T-cell (primary cell): ENCODE data around the gene DEXI. TPM values are rescaled to one million over a fixed set of nuclear protein-coding genes. Genes with fewer than 3 reads are reported as not detected.

Experiments used
- ATAC-seq, 4 experiments: fragments of 200-7000 bp in 3 of 4; fragments of 150-1000 bp in 1 of 4; cut with Tn5 transposase; replicated peaks in 1 of 4; 1 replicate in 3 of 4; 2 replicates in 1 of 4; pipeline ENCODE4 v1.10.0; 2021; ENCODE audit warnings: moderate library complexity in 3 of 4, mild to moderate bottlenecking in 2 of 4, moderate number of reproducible peaks in 1 of 4
- CTCF ChIA-PET, 2 donors: fragments of 300-600 bp; sonication (Branson Sonifier 250); formaldehyde crosslinking; loops; one replicate each; lab custom pipeline; 2022; ENCODE audit warnings: antibody characterized with exemption in 2 of 2; lab: Charles Lee
- POLR2A ChIA-PET, 2 donors: fragments of 300-600 bp; sonication (Branson Sonifier 250); formaldehyde crosslinking; loops; one replicate each; lab custom pipeline; 2022; ENCODE audit warnings: antibody characterized with exemption in 2 of 2; lab: Charles Lee
- DNase-seq, 35 experiments: peaks; one replicate each; pipeline versions ENCODE4 v3.0.0 to v3.0.0-alpha.2; 2013 to 2023
- H3K27ac ChIP-seq: one replicate; pipeline ENCODE4 v1.5.1; 2013; ENCODE audit warnings: low read length
- H3K27me3 ChIP-seq, 2 experiments: replicated peaks in 1 of 2; 1 replicate in 1 of 2; 2 replicates in 1 of 2; pipeline versions ENCODE4 v1.6.1 to v1.7.0; 2013; ENCODE audit warnings: low read length in 1 of 2, mixed read lengths in 1 of 2; ENCODE audit not compliant: control insufficient read depth in 2 of 2, insufficient read depth in 2 of 2; ENCODE audit errors: extremely low read depth in 1 of 2
- H3K36me3 ChIP-seq, 2 donors: 1 replicate in 1 of 2; 2 replicates in 1 of 2; pipeline versions ENCODE4 v1.6.1 to v1.7.0; 2013; ENCODE audit warnings: low read length in 1 of 2; ENCODE audit not compliant: control insufficient read depth in 2 of 2, insufficient read depth in 1 of 2; ENCODE audit errors: extremely low read depth in 1 of 2
- H3K4me1 ChIP-seq, 2 experiments: 1 replicate in 1 of 2; 2 replicates in 1 of 2; pipeline versions ENCODE4 v1.6.1 to v1.7.0; 2013; ENCODE audit warnings: low read length in 2 of 2, mixed read lengths in 1 of 2; ENCODE audit not compliant: insufficient read depth in 2 of 2, control insufficient read depth in 1 of 2; ENCODE audit errors: extremely low read depth in 1 of 2
- H3K4me3 ChIP-seq, 2 donors: 1 replicate in 1 of 2; 2 replicates in 1 of 2; pipeline versions ENCODE4 v1.5.1 to v1.7.0; 2013; ENCODE audit warnings: mild to moderate bottlenecking in 2 of 2, low read length in 1 of 2, moderate library complexity in 1 of 2; ENCODE audit not compliant: control insufficient read depth in 1 of 2; ENCODE audit errors: extremely low read depth in 1 of 2
- H3K9me3 ChIP-seq: 2 replicates; pipeline ENCODE4 v1.7.0; 2013
- H3K27ac Mint-ChIP-seq, 2 donors: one replicate each; pipeline ENCODE4 v1.8.0; 2020 to 2021; ENCODE audit warnings: mild to moderate bottlenecking in 2 of 2, mixed read lengths in 2 of 2
- H3K27me3 Mint-ChIP-seq, 2 donors: one replicate each; pipeline ENCODE4 v1.8.0; 2021 to 2022; ENCODE audit warnings: mixed read lengths in 2 of 2
- H3K36me3 Mint-ChIP-seq: one replicate; pipeline ENCODE4 v1.8.0; 2021; ENCODE audit warnings: mixed read lengths
- H3K4me1 Mint-ChIP-seq, 3 donors: one replicate each; pipeline ENCODE4 v1.8.0; 2020 to 2022; ENCODE audit warnings: mixed read lengths in 3 of 3, mild to moderate bottlenecking in 1 of 3
- H3K4me3 Mint-ChIP-seq, 3 donors: one replicate each; pipeline ENCODE4 v1.8.0; 2020 to 2022; ENCODE audit warnings: mild to moderate bottlenecking in 3 of 3, mixed read lengths in 3 of 3, moderate library complexity in 3 of 3
- H3K9me3 Mint-ChIP-seq, 3 donors: one replicate each; pipeline ENCODE4 v1.8.0; 2020 to 2022; ENCODE audit warnings: mixed read lengths in 3 of 3
- WGBS: methylation state at CpG from one replicate; pipeline ENCODE4 v1.1.5; 2013; ENCODE audit warnings: missing lambda C conversion rate; ENCODE audit not compliant: insufficient coverage; 5-methylcytosine and 5-hydroxymethylcytosine counted together
- total RNA-seq, 35 experiments: library from RNA in 6 of 35; stranded (reverse) in 6 of 35; fragments of 120-200 nt in 1 of 35; gene quantifications; one replicate each; pipeline versions ENCODE4 v1.2.1 to v1.2.4 and lab custom pipeline; 2013 to 2026

Gene DEXI
- total RNA-seq, 5 donors from 2014 or later (not counting 1 experiment from before 2014, with no cell fraction given) = 12.2 to 39.8 (median 34.1) TPM

DNA sequence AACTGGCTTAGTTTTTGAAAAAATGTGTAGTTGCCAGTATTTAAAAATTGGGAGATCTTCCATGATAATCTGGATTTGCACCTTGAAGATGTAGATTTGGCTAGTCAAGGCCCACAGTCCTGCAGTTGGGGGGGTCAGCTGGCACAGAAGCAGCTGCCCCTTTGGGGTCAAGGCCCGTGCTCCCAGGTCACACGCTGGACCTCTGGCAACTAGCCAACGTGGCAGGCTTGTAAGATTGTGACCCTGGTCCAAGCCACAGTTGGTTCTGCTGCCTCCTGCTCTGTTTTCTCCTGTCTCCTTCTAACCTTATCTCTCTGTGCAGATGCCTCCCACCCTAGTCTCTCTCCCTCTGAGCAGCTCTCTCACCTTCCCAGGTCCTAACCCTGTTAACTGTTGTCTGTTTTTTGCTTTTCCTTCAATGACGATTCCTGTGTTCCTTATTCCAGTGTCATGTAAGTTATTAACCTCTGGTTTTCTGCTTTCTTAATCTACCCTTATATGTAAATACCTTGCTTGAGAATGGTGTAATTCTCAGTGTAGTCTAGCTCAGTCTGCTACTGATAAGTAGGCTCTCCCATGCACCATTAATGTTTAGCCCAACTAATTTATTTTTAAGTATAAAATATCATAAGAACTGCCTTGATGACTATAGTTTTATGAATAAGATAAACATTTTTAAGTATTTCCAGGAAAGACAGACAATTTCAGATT lies 30.0 kb upstream of the DEXI start:
- POLR2A ChIA-PET = no interaction called here
- no peaks in the 10 kb centered on the region for H3K9me3 ChIP-seq
- Mint-ChIP-seq H3K36me3 (peaks cover 30% of the 10 kb centered on the region), H3K9me3 (no peaks in the 10 kb centered on the region), H3K27me3 (no peaks in the 10 kb centered on the region), H3K4me3 (no peak overlapping the region), H3K27ac (no peak overlapping the region), H3K4me1 (peaks cover 20 to 27% (median 21%) of the 10 kb centered on the region in 3 donors)
- no peaks in the 10 kb centered on the region for H3K27me3 ChIP-seq
- CTCF ChIA-PET = interaction anchor here (0.6 to 1.2 kb wide), 5 partner anchors 22 to 600 kb away, joined by 3 read pairs; partner anchors contain the start of gene SOCS1 (in 1 of the 2)
- peaks cover 4 to 15% of the 10 kb centered on the region in 2 experiments for H3K4me1 ChIP-seq
- DNase-seq = no peak
- 69% methylated on average over 3 of the region's 4 CpGs for WGBS
- no peak for ATAC-seq
- no peak overlapping the region for H3K4me3 ChIP-seq
- H3K36me3 ChIP-seq = peaks cover 6 to 41% of the 10 kb centered on the region in 2 donors
- H3K27ac ChIP-seq = no peak overlapping the region

DNA sequence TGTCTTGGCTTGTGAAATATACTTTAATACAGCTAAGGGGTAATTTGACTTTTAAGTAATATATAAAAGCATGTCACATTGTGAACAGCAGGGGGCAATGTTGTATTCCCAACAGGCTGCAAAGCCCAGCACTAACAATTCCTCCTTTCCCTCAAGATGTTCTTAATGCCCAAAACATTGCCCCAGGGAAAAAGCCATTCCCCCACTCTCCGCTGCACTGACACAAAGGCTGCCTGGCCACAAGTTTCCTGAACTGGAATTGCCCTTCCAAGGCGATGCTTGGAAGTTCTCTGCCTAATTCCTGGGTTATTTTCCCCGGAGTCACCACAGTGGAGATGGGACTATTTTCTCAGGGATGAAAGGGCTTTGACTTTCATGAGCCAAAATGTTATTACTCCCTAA lies 29.3 kb upstream of the DEXI start:
- Histone ChIP-seq H3K27ac (no peak overlapping the region), H3K9me3 (no peaks in the 10 kb centered on the region), H3K4me3 (no peak overlapping the region), H3K36me3 (peaks cover 6 to 45% of the 10 kb centered on the region in 2 donors), H3K27me3 (no peaks in the 10 kb centered on the region), H3K4me1 (peaks cover 4 to 15% of the 10 kb centered on the region in 2 experiments)
- no peaks in the 10 kb centered on the region for H3K27me3 Mint-ChIP-seq
- DNase-seq = peak in 11 of 35 experiments; percentile 12 to 78 (median 21)
- POLR2A ChIA-PET = interaction anchor here (0.6 kb wide), 2 partner anchors 27 to 285 kb away, joined by 3 read pairs; no protein-coding TSS in a partner anchor
- no peak overlapping the region for H3K4me3 Mint-ChIP-seq
- 67% methylated on average over 1 of the region's 3 CpGs for WGBS
- CTCF ChIA-PET = interaction anchor here (0.6 to 1.2 kb wide), 11 partner anchors 11 to 402 kb away, joined by 3 to 6 read pairs (median 3); partner anchors contain the start of gene SOCS1 (in 1 of the 2)
- peaks cover 20 to 26% (median 23%) of the 10 kb centered on the region in 3 donors for H3K4me1 Mint-ChIP-seq
- no peaks in the 10 kb centered on the region for H3K9me3 Mint-ChIP-seq
- no peak overlapping the region for H3K27ac Mint-ChIP-seq
- H3K36me3 Mint-ChIP-seq = peaks cover 35% of the 10 kb centered on the region
- peak in 1 of 4 experiments; percentile 45 for ATAC-seq

DNA sequence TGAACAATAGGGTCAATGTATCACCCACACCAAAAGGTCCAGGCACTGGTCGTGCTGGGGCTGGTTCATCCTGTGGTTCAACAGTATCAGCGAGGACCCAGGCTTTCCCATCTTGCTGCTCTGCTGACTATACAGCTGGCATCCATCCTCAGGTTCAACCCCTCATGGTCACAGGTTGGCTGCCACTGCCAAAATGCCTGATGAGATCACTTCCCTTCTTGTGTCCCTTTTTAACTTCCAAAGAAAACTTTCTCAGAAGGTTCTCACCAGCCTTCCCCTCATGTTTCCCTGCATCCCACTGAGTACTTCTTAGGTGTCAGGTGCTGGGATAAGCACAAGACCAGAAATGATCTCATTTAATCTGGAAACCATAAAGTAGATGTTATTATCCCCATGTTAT lies 27.8 kb upstream of the DEXI start:
- 94% methylated on average over 2 of the region's 2 CpGs for WGBS
- H3K4me1 Mint-ChIP-seq = peaks cover 35 to 37% (median 35%) of the 10 kb centered on the region in 3 donors
- H3K36me3 Mint-ChIP-seq = peaks cover 39% of the 10 kb centered on the region
- H3K27me3 ChIP-seq = no peaks in the 10 kb centered on the region
- DNase-seq = no peak
- H3K9me3 Mint-ChIP-seq = no peaks in the 10 kb centered on the region
- ATAC-seq = no peak
- no peak overlapping the region for H3K4me3 ChIP-seq
- no peaks in the 10 kb centered on the region for H3K9me3 ChIP-seq
- no peak overlapping the region for H3K4me3 Mint-ChIP-seq
- ChIA-PET CTCF (interaction anchor here (0.6 to 0.7 kb wide), 2 partner anchors 126 to 398 kb away, joined by 4 read pairs; no protein-coding TSS in a partner anchor), POLR2A (interaction anchor here in 1 of 2 donors (0.5 kb wide), 1 partner anchor 705 kb away, joined by 8 read pairs; no protein-coding TSS in a partner anchor)
- H3K27me3 Mint-ChIP-seq = no peaks in the 10 kb centered on the region
- no peak overlapping the region for H3K27ac ChIP-seq
- peaks cover 6 to 44% of the 10 kb centered on the region in 2 donors for H3K36me3 ChIP-seq
- peaks cover 4 to 23% of the 10 kb centered on the region in 2 experiments for H3K4me1 ChIP-seq
- H3K27ac Mint-ChIP-seq = no peak overlapping the region

DNA sequence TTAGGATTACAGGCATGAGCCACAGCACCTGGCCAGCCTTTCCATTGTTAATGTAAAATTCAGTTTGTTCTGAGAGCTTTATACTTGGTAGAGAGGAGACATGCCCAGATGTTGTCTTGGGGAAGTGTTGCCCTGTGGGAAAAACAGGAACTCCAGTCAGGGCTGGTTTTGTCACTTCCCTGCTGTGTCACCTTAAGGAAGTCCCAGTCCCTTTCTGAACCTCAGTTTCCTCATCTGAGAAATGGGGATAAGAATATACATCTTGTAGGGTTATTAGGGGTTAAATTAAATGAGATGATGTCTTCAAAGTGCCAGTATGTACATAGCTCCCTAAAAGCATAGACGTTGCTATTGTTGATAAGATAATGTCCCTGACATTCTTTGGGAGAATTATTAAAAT lies 27.3 kb upstream of the DEXI start:
- WGBS = no CpG with 5 or more reads among the region's 1 CpG
- no peaks in the 10 kb centered on the region for H3K27me3 Mint-ChIP-seq
- no peak for DNase-seq
- H3K9me3 ChIP-seq = no peaks in the 10 kb centered on the region
- no peak overlapping the region for H3K27ac ChIP-seq
- H3K9me3 Mint-ChIP-seq = no peaks in the 10 kb centered on the region
- H3K27me3 ChIP-seq = no peaks in the 10 kb centered on the region
- H3K36me3 Mint-ChIP-seq = peaks cover 36% of the 10 kb centered on the region
- H3K27ac Mint-ChIP-seq = no peak overlapping the region
- no peak overlapping the region for H3K4me3 ChIP-seq
- no peak overlapping the region for H3K4me3 Mint-ChIP-seq
- peaks cover 4 to 28% of the 10 kb centered on the region in 2 experiments for H3K4me1 ChIP-seq
- no peak for ATAC-seq
- H3K36me3 ChIP-seq = peaks cover 6 to 40% of the 10 kb centered on the region in 2 donors
- CTCF ChIA-PET = interaction anchor here (0.6 to 1.1 kb wide), 6 partner anchors 126 to 916 kb away, joined by 3 to 9 read pairs (median 4); no protein-coding TSS in a partner anchor
- POLR2A ChIA-PET = interaction anchor here in 1 of 2 donors (0.5 to 0.6 kb wide), 2 partner anchors 706 to 1973 kb away, joined by 8 to 10 read pairs; no protein-coding TSS in a partner anchor
- peaks cover 38 to 42% (median 40%) of the 10 kb centered on the region in 3 donors for H3K4me1 Mint-ChIP-seq

DNA sequence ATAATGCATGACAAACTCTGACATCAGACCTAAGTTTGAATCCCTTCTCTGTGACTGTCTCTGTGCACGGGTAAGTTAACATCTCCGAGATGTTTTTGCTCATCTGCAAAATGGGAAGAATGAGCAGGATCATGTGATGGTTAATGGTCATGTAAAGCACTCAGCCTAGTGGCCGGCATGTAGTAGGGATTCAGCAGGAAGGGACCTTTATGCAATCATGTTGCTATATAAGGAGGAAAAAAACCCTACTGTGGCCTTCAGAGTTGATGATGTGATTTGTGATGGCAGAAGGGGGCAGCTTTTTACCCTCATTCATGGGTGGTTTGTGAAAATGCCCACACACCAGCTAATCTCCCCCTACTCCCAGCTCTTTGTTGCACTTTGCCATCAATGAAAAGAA lies 26.2 kb upstream of the DEXI start:
- peak overlapping the region in 1 of 2 donors; percentile 28 for H3K27ac Mint-ChIP-seq
- WGBS = 100% methylated on average over 2 of the region's 3 CpGs
- H3K4me3 Mint-ChIP-seq = no peak overlapping the region
- H3K9me3 Mint-ChIP-seq = no peaks in the 10 kb centered on the region
- ChIA-PET POLR2A (interaction anchor here in 1 of 2 donors (0.5 to 0.6 kb wide), 2 partner anchors 145 to 279 kb away, joined by 3 to 4 read pairs; no protein-coding TSS in a partner anchor), CTCF (interaction anchor here (0.6 to 1.0 kb wide), 5 partner anchors 15 to 405 kb away, joined by 3 to 8 read pairs (median 5); no protein-coding TSS in a partner anchor)
- DNase-seq = no peak
- H3K36me3 Mint-ChIP-seq = peaks cover 36% of the 10 kb centered on the region
- peaks cover 6 to 38% of the 10 kb centered on the region in 2 donors for H3K36me3 ChIP-seq
- H3K27me3 ChIP-seq = no peaks in the 10 kb centered on the region
- H3K27ac ChIP-seq = no peak overlapping the region
- no peak for ATAC-seq
- peaks cover 45 to 52% (median 48%) of the 10 kb centered on the region in 3 donors for H3K4me1 Mint-ChIP-seq
- H3K27me3 Mint-ChIP-seq = no peaks in the 10 kb centered on the region
- no peaks in the 10 kb centered on the region for H3K9me3 ChIP-seq
- no peak overlapping the region for H3K4me3 ChIP-seq
- peaks cover 4 to 38% of the 10 kb centered on the region in 2 experiments for H3K4me1 ChIP-seq

DNA sequence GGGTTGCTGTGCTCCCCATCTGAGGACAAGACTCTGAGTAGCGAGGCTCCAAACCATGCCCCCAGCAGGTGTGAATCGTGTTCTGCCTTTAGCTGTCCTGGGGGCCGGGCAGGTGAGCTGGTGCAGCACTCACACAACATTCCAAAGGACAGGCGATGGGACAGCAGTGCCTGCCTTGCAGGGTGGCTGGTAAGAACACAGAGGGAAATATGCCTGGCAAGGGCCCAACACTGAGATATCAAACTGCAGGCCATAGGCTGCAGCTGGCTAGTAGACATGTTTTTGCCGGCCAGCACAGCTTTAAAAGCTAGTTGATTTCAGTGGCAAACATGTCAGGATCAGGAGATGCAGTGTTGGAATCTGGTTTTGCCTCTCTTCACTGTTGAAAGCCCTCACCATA lies 25.7 kb upstream of the DEXI start:
- ChIA-PET CTCF (interaction anchor here (0.6 to 1.0 kb wide), 5 partner anchors 15 to 405 kb away, joined by 3 to 8 read pairs (median 5); no protein-coding TSS in a partner anchor), POLR2A (interaction anchor here in 1 of 2 donors (0.6 kb wide), 1 partner anchor 145 kb away, joined by 4 read pairs; no protein-coding TSS in a partner anchor)
- no peak overlapping the region for H3K4me3 Mint-ChIP-seq
- WGBS = 100% methylated on average over 2 of the region's 5 CpGs
- peaks cover 40 to 52% (median 46%) of the 10 kb centered on the region in 3 donors for H3K4me1 Mint-ChIP-seq
- DNase-seq = no peak
- H3K36me3 Mint-ChIP-seq = peaks cover 37% of the 10 kb centered on the region
- Histone ChIP-seq H3K36me3 (peaks cover 11 to 39% of the 10 kb centered on the region in 2 donors), H3K9me3 (no peaks in the 10 kb centered on the region), H3K4me3 (no peak overlapping the region), H3K4me1 (peaks cover 4 to 35% of the 10 kb centered on the region in 2 experiments), H3K27ac (no peak overlapping the region), H3K27me3 (no peaks in the 10 kb centered on the region)
- H3K27me3 Mint-ChIP-seq = no peaks in the 10 kb centered on the region
- H3K27ac Mint-ChIP-seq = no peak overlapping the region
- ATAC-seq = no peak
- no peaks in the 10 kb centered on the region for H3K9me3 Mint-ChIP-seq
